ENCODE results near the gene ATP13A3. TPM values are rescaled to one million over a fixed set of nuclear protein-coding genes. Genes with fewer than 3 reads are reported as not detected.

The ATP13A3 gene
- total and polyA plus RNA-seq, 4 donors, result 33.6 to 257 (median 56.4) TPM

- Histone ChIP-seq H3K27ac (ENCODE audit: low read depth in 1 of 2, low read length in 2 of 2) (no peak overlapping the region), H3K4me1 (ENCODE audit: control insufficient read depth in 4 of 4, insufficient read depth in 4 of 4, low read length in 3 of 4) (peaks cover 3 to 19% (median 14%) of the 10 kb centered on the region in 4 donors), H3K9me3 (ENCODE audit: control insufficient read depth in 4 of 4, low read length in 3 of 4) (no peaks in the 10 kb centered on the region), H3K4me3 (ENCODE audit: low read depth in 1 of 3, low read length in 3 of 3) (no peak overlapping the region), H3K36me3 (ENCODE audit: control insufficient read depth in 4 of 4, insufficient read depth in 3 of 4, low read depth in 1 of 4, low read length in 3 of 4) (peaks cover 2 to 52% (median 34%) of the 10 kb centered on the region in 4 donors), H3K27me3 (ENCODE audit: control insufficient read depth in 4 of 4, insufficient read depth in 4 of 4, low read length in 3 of 4) (no peaks in the 10 kb centered on the region), H3K9ac (ENCODE audit: low read depth in 1 of 2, low read length in 2 of 2) (no peak overlapping the region)
- 97% methylated on average over 5 of the region's 5 CpGs for WGBS
- no peak for DNase-seq (ENCODE audit: low spot score)
- TF ChIP-seq NR2F2 (IDR thresholded peaks at IDR 0.05) (no peak), YY1 (IDR thresholded peaks at IDR 0.05) (no peak), SP1 (IDR thresholded peaks at IDR 0.05) (no peak), MAX (IDR thresholded peaks at IDR 0.05) (no peak), HNF4G (IDR thresholded peaks at IDR 0.05) (no peak), RAD21 (IDR thresholded peaks at IDR 0.05) (no peak), FOXA1 (IDR thresholded peaks at IDR 0.05) (no peak), JUND (IDR thresholded peaks at IDR 0.05) (no peak), GABPA (IDR thresholded peaks at IDR 0.05 in 1 of 2, conservative IDR thresholded peaks at IDR 0.05 in 1 of 2) (no peak)
- TF ChIP-seq, protein P1, sequence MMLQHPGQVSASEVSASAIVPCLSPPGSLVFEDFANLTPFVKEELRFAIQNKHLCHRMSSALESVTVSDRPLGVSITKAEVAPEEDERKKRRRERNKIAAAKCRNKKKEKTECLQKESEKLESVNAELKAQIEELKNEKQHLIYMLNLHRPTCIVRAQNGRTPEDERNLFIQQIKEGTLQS (IDR thresholded peaks at IDR 0.05), result no peak
- TF ChIP-seq, protein P2, sequence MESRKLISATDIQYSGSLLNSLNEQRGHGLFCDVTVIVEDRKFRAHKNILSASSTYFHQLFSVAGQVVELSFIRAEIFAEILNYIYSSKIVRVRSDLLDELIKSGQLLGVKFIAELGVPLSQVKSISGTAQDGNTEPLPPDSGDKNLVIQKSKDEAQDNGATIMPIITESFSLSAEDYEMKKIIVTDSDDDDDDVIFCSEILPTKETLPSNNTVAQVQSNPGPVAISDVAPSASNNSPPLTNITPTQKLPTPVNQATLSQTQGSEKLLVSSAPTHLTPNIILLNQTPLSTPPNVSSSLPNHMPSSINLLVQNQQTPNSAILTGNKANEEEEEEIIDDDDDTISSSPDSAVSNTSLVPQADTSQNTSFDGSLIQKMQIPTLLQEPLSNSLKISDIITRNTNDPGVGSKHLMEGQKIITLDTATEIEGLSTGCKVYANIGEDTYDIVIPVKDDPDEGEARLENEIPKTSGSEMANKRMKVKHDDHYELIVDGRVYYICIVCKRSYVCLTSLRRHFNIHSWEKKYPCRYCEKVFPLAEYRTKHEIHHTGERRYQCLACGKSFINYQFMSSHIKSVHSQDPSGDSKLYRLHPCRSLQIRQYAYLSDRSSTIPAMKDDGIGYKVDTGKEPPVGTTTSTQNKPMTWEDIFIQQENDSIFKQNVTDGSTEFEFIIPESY (IDR thresholded peaks at IDR 0.05), result no peak
These were observed 36.5 kb downstream of the ATP13A3 start for GRCh38 chr3:194450341-194450740.

- H3K27me3 ChIP-seq (ENCODE audit: control insufficient read depth in 4 of 4, insufficient read depth in 4 of 4, low read length in 3 of 4), result no peaks in the 10 kb centered on the region
- DNase-seq (ENCODE audit: low spot score), result no peak
- no peak for TF ChIP-seq FOXA1 (IDR thresholded peaks at IDR 0.05)
- TF ChIP-seq, protein P1 (IDR thresholded peaks at IDR 0.05), result no peak
- no peak for TF ChIP-seq RAD21 (IDR thresholded peaks at IDR 0.05)
- no peak for TF ChIP-seq SP1 (IDR thresholded peaks at IDR 0.05)
- no peak for TF ChIP-seq JUND (IDR thresholded peaks at IDR 0.05)
- no peak for TF ChIP-seq YY1 (IDR thresholded peaks at IDR 0.05)
- TF ChIP-seq FOXA2 (IDR thresholded peaks at IDR 0.05), result no peak
- TF ChIP-seq RXRA (IDR thresholded peaks at IDR 0.05), result no peak
- TF ChIP-seq REST (IDR thresholded peaks at IDR 0.05), result no peak
- H3K36me3 ChIP-seq (ENCODE audit: control insufficient read depth in 4 of 4, insufficient read depth in 3 of 4, low read depth in 1 of 4, low read length in 3 of 4), result peaks cover 2 to 50% (median 34%) of the 10 kb centered on the region in 4 donors
- H3K4me3 ChIP-seq (ENCODE audit: low read depth in 1 of 3, low read length in 3 of 3), result no peak overlapping the region
- H3K4me1 ChIP-seq (ENCODE audit: control insufficient read depth in 4 of 4, insufficient read depth in 4 of 4, low read length in 3 of 4), result peaks cover 3 to 20% (median 14%) of the 10 kb centered on the region in 4 donors
- no peak overlapping the region for H3K9ac ChIP-seq (ENCODE audit: low read depth in 1 of 2, low read length in 2 of 2)
- no peak overlapping the region for H3K27ac ChIP-seq (ENCODE audit: low read depth in 1 of 2, low read length in 2 of 2)
- no peaks in the 10 kb centered on the region for H3K9me3 ChIP-seq (ENCODE audit: control insufficient read depth in 4 of 4, low read length in 3 of 4)
- WGBS, result 96% methylated on average over 3 of the region's 3 CpGs
These were observed 36.9 kb downstream of the ATP13A3 start for GRCh38 chr3:194449913-194450312.
